ENCODE data around the gene CCNL2. TPM values are rescaled to one million over a fixed set of nuclear protein-coding genes. Genes with fewer than 3 reads are reported as not detected.

CCNL2 gene
- polyA plus RNA-seq, 2 of the 4 experiments (the other 2 are of a cell fraction), result 85.5 to 111 TPM

GRCh38 chr1:1341549-1342021 is 57.5 kb downstream of the CCNL2 start:
- no peak overlapping the region for H3K4me2 ChIP-seq
- no peaks in the 10 kb centered on the region for H3K9me3 ChIP-seq
- H3K4me1 ChIP-seq, result peaks cover 36% of the 10 kb centered on the region
- FAIRE-seq (no peak), ATAC-seq (no peak), DNase-seq (ENCODE audit: low read depth in 1 of 2, low spot score in 1 of 2) (no peak)
- ChIA-PET CTCF (no interaction called here), POLR2A (no interaction called here)
- no peak overlapping the region for H3K4me3 ChIP-seq
- 93% methylated on average over 7 of the region's 17 CpGs for WGBS (ENCODE audit: missing lambda C conversion rate)
- no peak overlapping the region for H3K27ac ChIP-seq
- TF ChIP-seq ZFP36 (IDR thresholded peaks at IDR 0.05; ENCODE audit: borderline replicate concordance, partially characterized antibody) (no peak), NFE2L2 (conservative IDR thresholded peaks at IDR 0.05; ENCODE audit: low read length) (no peak), KDM5A (IDR thresholded peaks at IDR 0.05) (no peak), USF2 (IDR thresholded peaks at IDR 0.05) (no peak), HOXB5 (CRISPR knock-in tag; IDR thresholded peaks at IDR 0.05) (no peak), JUNB (IDR thresholded peaks at IDR 0.05) (no peak), CHD4 (IDR thresholded peaks at IDR 0.05; ENCODE audit: borderline replicate concordance) (no peak), HMGXB4 (CRISPR knock-in tag; IDR thresholded peaks at IDR 0.05; ENCODE audit: borderline replicate concordance) (no peak), CBX8 (IDR thresholded peaks at IDR 0.05) (no peak), SMC3 (IDR thresholded peaks at IDR 0.05) (no peak), SREBF2 (IDR thresholded peaks at IDR 0.05) (no peak), RCOR1 (IDR thresholded peaks at IDR 0.05; ENCODE audit: low read depth, low read length) (no peak), POLR2A (IDR thresholded peaks at IDR 0.05; ENCODE audit: low read length) (no peak), GATA3 (IDR thresholded peaks at IDR 0.05; ENCODE audit: borderline replicate concordance) (no peak), BHLHE40 (IDR thresholded peaks at IDR 0.05; ENCODE audit: low read depth, low read length) (no peak), MYC (IDR thresholded peaks at IDR 0.05; ENCODE audit: borderline replicate concordance, low read length) (no peak)

GRCh38 chr1:1340791-1341548 is 58.2 kb downstream of the CCNL2 start:
- no peak overlapping the region for H3K4me2 ChIP-seq
- H3K9me3 ChIP-seq, result no peaks in the 10 kb centered on the region
- 90% methylated on average over 28 of the region's 36 CpGs for WGBS (ENCODE audit: missing lambda C conversion rate)
- TF ChIP-seq MYC (IDR thresholded peaks at IDR 0.05; ENCODE audit: borderline replicate concordance, low read length), result no peak
- TF ChIP-seq CBX2 (IDR thresholded peaks at IDR 0.05; ENCODE audit: borderline replicate concordance, low read depth), result no peak
- no peak for TF ChIP-seq USF2 (IDR thresholded peaks at IDR 0.05)
- no peak for TF ChIP-seq ATOH8 (CRISPR knock-in tag; IDR thresholded peaks at IDR 0.05; ENCODE audit: low read depth)
- no peak for TF ChIP-seq CTCF (IDR thresholded peaks at IDR 0.05)
- TF ChIP-seq RCOR1 (IDR thresholded peaks at IDR 0.05; ENCODE audit: low read depth, low read length), result no peak
- no peak for TF ChIP-seq JUN (IDR thresholded peaks at IDR 0.05)
- TF ChIP-seq KDM1A (IDR thresholded peaks at IDR 0.05; ENCODE audit: low read depth), result no peak
- no peak for TF ChIP-seq CBX8 (IDR thresholded peaks at IDR 0.05)
- no peak for TF ChIP-seq TFCP2L1 (CRISPR knock-in tag; IDR thresholded peaks at IDR 0.05)
- no peak for TF ChIP-seq RARB (CRISPR knock-in tag; IDR thresholded peaks at IDR 0.05)
- TF ChIP-seq NFE2L2 (conservative IDR thresholded peaks at IDR 0.05; ENCODE audit: low read length), result no peak
- TF ChIP-seq FOSL2 (IDR thresholded peaks at IDR 0.05), result no peak
- TF ChIP-seq FOSL2 (CRISPR knock-in tag; IDR thresholded peaks at IDR 0.05), result no peak
- no peak for TF ChIP-seq RFX5 (IDR thresholded peaks at IDR 0.05)
- no peak for TF ChIP-seq TP53 (CRISPR knock-in tag; IDR thresholded peaks at IDR 0.05)
- TF ChIP-seq HOXB5 (CRISPR knock-in tag; IDR thresholded peaks at IDR 0.05), result no peak
- TF ChIP-seq MAX (IDR thresholded peaks at IDR 0.05), result no peak
- TF ChIP-seq HOXA7 (CRISPR knock-in tag; IDR thresholded peaks at IDR 0.05), result no peak
- no peak overlapping the region for H3K27ac ChIP-seq
- peaks cover 30% of the 10 kb centered on the region for H3K4me1 ChIP-seq
- ATAC-seq (no peak), DNase-seq (ENCODE audit: low read depth in 1 of 2, low spot score in 1 of 2) (no peak), FAIRE-seq (no peak)
- POLR2A ChIA-PET, result no interaction called here
- H3K4me3 ChIP-seq, result no peak overlapping the region
- CTCF ChIA-PET, result no interaction called here
